C4-2B (cell line): ENCODE results near the gene SCLY.

ENCODE experiments used
- H3K27ac ChIP-seq: fragments of 450-650 bp; 2 replicates; pipeline ENCODE4 v1.5.1; 2017
- CTCF ChIP-seq: fragments of 450-650 bp; conservative IDR thresholded peaks from 2 replicates; pipeline ENCODE4 v1.5.1; 2017; ENCODE audit warnings: mild to moderate bottlenecking
- ZFX ChIP-seq: fragments of 450-650 bp; IDR thresholded peaks from 2 replicates; pipeline ENCODE4 v1.6.1; 2017

SCLY gene

GRCh38 chr2:238060542-238061314 lies at the start of gene SCLY:
Gene SCLY, plus strand, starts transcription at chr2:238061001. Its CDS starts 54 bp downstream, at chr2:238061055.
- H3K27ac ChIP-seq, result peak within 1 kb of the TSS; percentile 95
- peak; percentile 92 for TF ChIP-seq ZFX
- no peak for TF ChIP-seq CTCF

- no peak for TF ChIP-seq CTCF
- TF ChIP-seq ZFX, result no peak
- no peak overlapping the region for H3K27ac ChIP-seq
Observed at GRCh38 chr2:238013806-238014205, 47.0 kb upstream of the SCLY start.

- TF ChIP-seq ZFX (no peak), CTCF (no peak; the same call in 1 of the 2 replicates)
- H3K27ac ChIP-seq, result no peak overlapping the region
Observed at GRCh38 chr2:238015705-238016104, 45.1 kb upstream of the SCLY start.

- no peak for TF ChIP-seq CTCF
- TF ChIP-seq ZFX, result no peak
Observed at GRCh38 chr2:238016526-238016925, 44.3 kb upstream of the SCLY start.

GRCh38 chr2:238019962-238020361 lies 40.8 kb upstream of the SCLY start:
- TF ChIP-seq ZFX (no peak), CTCF (no peak)
- no peak overlapping the region for H3K27ac ChIP-seq

More at GRCh38 chr2:238016526-238016925, 44.3 kb upstream of the SCLY start:
- H3K27ac ChIP-seq, result no peak overlapping the region

- H3K27ac ChIP-seq, result no peak overlapping the region
- TF ChIP-seq ZFX (no peak), CTCF (no peak)
Observed at GRCh38 chr2:238020816-238021215, 40.0 kb upstream of the SCLY start.

- TF ChIP-seq ZFX (no peak), CTCF (no peak)
- H3K27ac ChIP-seq, result no peak overlapping the region
Observed at GRCh38 chr2:238021327-238021726, 39.5 kb upstream of the SCLY start.
